OCI-LY1 (cell line): ENCODE results near the gene SIVA1.

ENCODE experiments used
- H2AFZ ChIP-seq: fragments of 200-600 bp; sonication (generic), shearing (Covaris generic); 2 replicates; pipeline ENCODE4 v1.6.0; 2014; ENCODE audit warnings: antibody characterized with exemption, mild to moderate bottlenecking, low read length
- H3F3A ChIP-seq: fragments of 200-600 bp; sonication (generic), shearing (Covaris generic); 2 replicates; pipeline ENCODE4 v1.6.0; 2014; ENCODE audit warnings: mild to moderate bottlenecking, antibody characterized with exemption, low read length, moderate library complexity; ENCODE audit not compliant: insufficient read depth
- H3K27ac ChIP-seq: fragments of 200-600 bp; sonication (generic); 2 replicates; pipeline ENCODE4 v1.5.1; 2014; ENCODE audit warnings: low read length, mixed run types, mild to moderate bottlenecking, low read depth; ENCODE audit not compliant: poor library complexity, severe bottlenecking
- H3K27me3 ChIP-seq: fragments of 200-600 bp; sonication (generic); 2 replicates; pipeline ENCODE4 v1.6.0; 2014; ENCODE audit warnings: antibody characterized with exemption, mild to moderate bottlenecking, low read length, moderate library complexity; ENCODE audit not compliant: insufficient read depth
- H3K36me3 ChIP-seq: fragments of 200-600 bp; sonication (generic); 2 replicates; pipeline ENCODE4 v1.6.1; 2014; ENCODE audit warnings: mild to moderate bottlenecking, antibody characterized with exemption, low read length, moderate library complexity, mixed read lengths; ENCODE audit not compliant: insufficient read depth
- H3K4me1 ChIP-seq: fragments of 200-600 bp; sonication (generic); 2 replicates; pipeline ENCODE4 v1.5.1; 2014; ENCODE audit warnings: mild to moderate bottlenecking, low read length, moderate library complexity; ENCODE audit not compliant: insufficient read depth, severe bottlenecking
- H3K4me2 ChIP-seq: fragments of 200-600 bp; sonication (generic), shearing (Covaris generic); 2 replicates; pipeline ENCODE4 v1.6.1; 2014; ENCODE audit warnings: low read length
- H3K4me3 ChIP-seq: fragments of 200-600 bp; sonication (generic); 2 replicates; pipeline ENCODE4 v1.5.1; 2014; ENCODE audit warnings: low read length, low read depth, mild to moderate bottlenecking, mixed read lengths; ENCODE audit not compliant: poor library complexity, severe bottlenecking
- H3K79me2 ChIP-seq: fragments of 200-600 bp; shearing (Covaris generic); 2 replicates; pipeline ENCODE4 v1.6.1; 2016; ENCODE audit warnings: mixed run types, low read length, mixed read lengths; ENCODE audit not compliant: insufficient read depth
- H3K9ac ChIP-seq: fragments of 200-600 bp; sonication (generic), shearing (Covaris generic); 2 replicates; pipeline ENCODE4 v1.6.1; 2014; ENCODE audit warnings: mild to moderate bottlenecking, low read length, mixed read lengths
- H3K9me2 ChIP-seq: fragments of 200-600 bp; sonication (generic), shearing (Covaris generic); 2 replicates; pipeline ENCODE4 v1.6.1; 2014; ENCODE audit warnings: low read depth, mild to moderate bottlenecking, low read length, mixed read lengths
- H3K9me3 ChIP-seq: fragments of 200-600 bp; shearing (Covaris generic); 2 replicates; pipeline ENCODE4 v1.6.1; 2014; ENCODE audit warnings: low read length, mixed read lengths
- H4K20me1 ChIP-seq: fragments of 200-600 bp; sonication (generic), shearing (Covaris generic); 2 replicates; pipeline ENCODE4 v1.6.0; 2016; ENCODE audit warnings: mild to moderate bottlenecking, low read length; ENCODE audit not compliant: insufficient read depth
- EZH2 ChIP-seq: fragments of 200-600 bp; sonication (generic), shearing (Covaris generic); IDR thresholded peaks from 2 replicates; pipeline ENCODE4 v1.8.0; 2017; ENCODE audit warnings: borderline replicate concordance, mixed run types, mild to moderate bottlenecking, antibody characterized with exemption, low read length, moderate library complexity, mixed read lengths
- TF ChIP-seq, protein P1 (sequence below): fragments of 200-600 bp; sonication (generic), shearing (Covaris generic); IDR thresholded peaks from 2 replicates; pipeline ENCODE4 v1.5.1; 2017; ENCODE audit warnings: mild to moderate bottlenecking, antibody characterized with exemption, low read length, moderate library complexity, mixed read lengths

Gene SIVA1

DNA sequence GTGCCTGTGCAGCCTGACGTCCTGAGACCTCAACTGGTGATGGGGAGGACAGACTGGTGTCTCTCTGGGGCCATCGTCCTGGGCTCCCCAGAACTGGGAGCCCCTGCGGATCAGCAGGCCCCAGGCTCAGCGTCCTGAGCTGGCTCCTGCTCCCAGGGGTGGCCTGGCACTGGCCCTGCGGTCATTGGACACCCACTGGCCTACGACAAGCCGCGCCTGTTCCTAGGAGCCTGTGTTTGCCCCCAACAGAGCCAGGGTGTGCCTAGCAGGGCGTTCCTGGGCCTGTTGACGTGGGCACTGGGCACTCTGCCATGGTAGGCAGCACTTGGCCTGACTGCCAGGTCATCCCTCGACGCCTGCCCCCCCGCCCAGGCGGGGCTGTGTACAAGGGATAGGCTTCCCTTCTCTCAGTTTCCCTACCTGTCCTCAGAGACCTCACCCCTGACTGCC is 20.6 kb upstream of the SIVA1 start:
- Histone ChIP-seq H3K27ac (no peak overlapping the region), H3K9ac (no peak overlapping the region), H3K4me2 (no peak overlapping the region), H2AFZ (no peak overlapping the region), H4K20me1 (no peaks in the 10 kb centered on the region), H3K4me1 (no peaks in the 10 kb centered on the region), H3K27me3 (peaks cover 9% of the 10 kb centered on the region; the same call in 1 of the 2 replicates), H3K9me3 (no peaks in the 10 kb centered on the region), H3K36me3 (no peaks in the 10 kb centered on the region), H3K79me2 (no peaks in the 10 kb centered on the region), H3K9me2 (no peaks in the 10 kb centered on the region), H3K4me3 (no peak overlapping the region), H3F3A (no peaks in the 10 kb centered on the region)
- TF ChIP-seq, protein P1, sequence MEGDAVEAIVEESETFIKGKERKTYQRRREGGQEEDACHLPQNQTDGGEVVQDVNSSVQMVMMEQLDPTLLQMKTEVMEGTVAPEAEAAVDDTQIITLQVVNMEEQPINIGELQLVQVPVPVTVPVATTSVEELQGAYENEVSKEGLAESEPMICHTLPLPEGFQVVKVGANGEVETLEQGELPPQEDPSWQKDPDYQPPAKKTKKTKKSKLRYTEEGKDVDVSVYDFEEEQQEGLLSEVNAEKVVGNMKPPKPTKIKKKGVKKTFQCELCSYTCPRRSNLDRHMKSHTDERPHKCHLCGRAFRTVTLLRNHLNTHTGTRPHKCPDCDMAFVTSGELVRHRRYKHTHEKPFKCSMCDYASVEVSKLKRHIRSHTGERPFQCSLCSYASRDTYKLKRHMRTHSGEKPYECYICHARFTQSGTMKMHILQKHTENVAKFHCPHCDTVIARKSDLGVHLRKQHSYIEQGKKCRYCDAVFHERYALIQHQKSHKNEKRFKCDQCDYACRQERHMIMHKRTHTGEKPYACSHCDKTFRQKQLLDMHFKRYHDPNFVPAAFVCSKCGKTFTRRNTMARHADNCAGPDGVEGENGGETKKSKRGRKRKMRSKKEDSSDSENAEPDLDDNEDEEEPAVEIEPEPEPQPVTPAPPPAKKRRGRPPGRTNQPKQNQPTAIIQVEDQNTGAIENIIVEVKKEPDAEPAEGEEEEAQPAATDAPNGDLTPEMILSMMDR, result no peak
- TF ChIP-seq EZH2, result no peak

DNA sequence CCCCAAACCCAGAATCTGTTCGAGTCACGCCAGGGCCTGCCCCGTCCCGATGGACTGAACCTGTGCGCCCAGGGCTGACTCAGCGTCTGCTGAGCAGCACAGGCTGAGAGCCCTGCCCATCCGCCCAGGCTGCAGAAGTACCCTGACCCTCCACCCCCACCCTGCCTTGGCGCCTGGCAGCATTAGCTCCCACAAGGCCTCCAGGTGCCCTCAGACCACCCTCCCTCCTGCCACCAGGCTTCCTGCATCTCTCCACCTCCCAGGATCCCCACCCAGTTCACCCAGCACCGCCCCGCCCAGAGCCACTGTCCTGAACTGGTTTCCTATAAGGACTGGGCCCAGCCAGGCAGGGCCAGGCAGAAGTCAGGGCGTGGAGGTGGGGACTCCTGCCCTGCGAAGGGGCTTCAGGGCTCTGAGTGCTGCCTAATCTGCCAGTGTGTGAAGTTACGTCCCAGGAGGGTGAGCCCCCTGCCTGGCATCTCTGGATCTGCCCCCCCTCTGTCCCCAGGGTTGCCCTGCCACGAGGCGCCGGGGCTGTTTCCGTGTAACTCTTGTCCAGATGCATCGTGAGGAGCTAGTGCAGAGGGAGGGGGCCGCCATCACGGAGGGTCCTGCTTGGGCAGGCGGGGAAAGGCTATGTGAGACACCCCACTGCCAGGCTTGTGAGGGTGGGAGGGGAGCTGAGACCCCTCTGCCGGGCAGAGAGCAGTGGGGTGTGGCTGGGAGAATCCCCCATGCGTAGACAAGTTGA is 19.8 kb upstream of the SIVA1 start:
- H3K27me3 ChIP-seq, result peaks cover 14% of the 10 kb centered on the region; the same call in 1 of the 2 replicates
- H3K4me3 ChIP-seq, result no peak overlapping the region
- TF ChIP-seq, protein P1, result no peak
- TF ChIP-seq EZH2, result no peak
- no peaks in the 10 kb centered on the region for H3F3A ChIP-seq
- no peak overlapping the region for H2AFZ ChIP-seq
- no peaks in the 10 kb centered on the region for H3K9me3 ChIP-seq
- no peak overlapping the region for H3K27ac ChIP-seq
- no peaks in the 10 kb centered on the region for H3K9me2 ChIP-seq
- H3K4me1 ChIP-seq, result no peaks in the 10 kb centered on the region
- no peak overlapping the region for H3K9ac ChIP-seq
- H3K4me2 ChIP-seq, result no peak overlapping the region
- no peaks in the 10 kb centered on the region for H4K20me1 ChIP-seq
- no peaks in the 10 kb centered on the region for H3K79me2 ChIP-seq
- H3K36me3 ChIP-seq, result no peaks in the 10 kb centered on the region

DNA sequence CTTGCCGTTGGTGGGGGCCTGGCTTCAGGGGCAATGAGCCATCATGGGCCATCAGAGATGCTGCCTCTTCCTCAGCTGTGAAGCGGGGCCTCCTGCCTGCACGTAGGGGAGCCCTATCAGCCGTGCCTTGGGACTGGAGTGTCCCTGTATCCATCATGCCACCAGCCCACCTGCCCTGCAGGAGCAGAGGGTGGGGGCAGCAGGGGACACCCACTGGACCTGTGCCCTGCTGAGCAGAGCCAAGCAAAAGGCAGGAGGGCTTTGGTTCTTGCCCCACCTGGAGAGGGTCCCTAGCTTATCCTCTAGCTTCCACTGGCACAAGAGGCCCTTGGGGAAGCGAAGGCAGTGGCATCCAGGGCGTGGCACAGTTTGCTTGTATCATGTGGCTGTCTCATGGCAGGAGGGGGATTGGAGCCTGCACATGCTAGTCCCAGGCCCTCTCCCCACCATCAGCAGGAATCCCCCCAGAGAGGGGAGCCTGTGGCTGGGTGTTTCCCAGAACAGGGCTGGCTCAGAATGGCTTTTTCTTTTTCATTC is 18.8 kb upstream of the SIVA1 start:
- Histone ChIP-seq H3K27me3 (peaks cover 22% of the 10 kb centered on the region; the same call in 1 of the 2 replicates), H4K20me1 (no peaks in the 10 kb centered on the region), H3K4me2 (no peak overlapping the region), H3F3A (no peaks in the 10 kb centered on the region), H3K9ac (no peak overlapping the region), H3K4me3 (no peak overlapping the region), H3K4me1 (no peaks in the 10 kb centered on the region), H3K9me3 (no peaks in the 10 kb centered on the region), H2AFZ (no peak overlapping the region), H3K27ac (no peak overlapping the region), H3K9me2 (no peaks in the 10 kb centered on the region), H3K36me3 (no peaks in the 10 kb centered on the region), H3K79me2 (no peaks in the 10 kb centered on the region)
- TF ChIP-seq, protein P1, result no peak
- TF ChIP-seq EZH2, result no peak
